ENCODE results near the gene ACTN4.

DNA sequence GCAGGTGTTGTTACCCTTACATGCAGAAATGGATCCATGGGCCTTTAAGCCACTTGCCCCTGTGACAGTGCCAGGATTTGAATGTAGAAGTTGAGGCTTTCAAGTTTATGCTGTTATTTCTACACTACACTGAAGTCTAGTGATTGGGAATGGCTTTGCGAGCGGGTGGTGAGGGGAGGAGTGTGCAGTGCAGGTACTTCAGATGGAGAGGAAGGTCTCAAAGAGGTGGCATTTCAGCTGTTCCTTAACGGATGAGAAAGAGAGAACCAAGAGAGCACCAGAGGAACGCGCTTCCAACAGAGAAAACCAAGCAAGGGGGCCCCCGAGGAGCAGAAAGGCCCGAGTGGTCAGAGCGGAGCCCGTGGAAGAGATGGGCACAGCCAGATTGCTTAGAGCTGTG, 13.3 kb downstream of the ACTN4 start:
- TF ChIP-seq, protein P1, sequence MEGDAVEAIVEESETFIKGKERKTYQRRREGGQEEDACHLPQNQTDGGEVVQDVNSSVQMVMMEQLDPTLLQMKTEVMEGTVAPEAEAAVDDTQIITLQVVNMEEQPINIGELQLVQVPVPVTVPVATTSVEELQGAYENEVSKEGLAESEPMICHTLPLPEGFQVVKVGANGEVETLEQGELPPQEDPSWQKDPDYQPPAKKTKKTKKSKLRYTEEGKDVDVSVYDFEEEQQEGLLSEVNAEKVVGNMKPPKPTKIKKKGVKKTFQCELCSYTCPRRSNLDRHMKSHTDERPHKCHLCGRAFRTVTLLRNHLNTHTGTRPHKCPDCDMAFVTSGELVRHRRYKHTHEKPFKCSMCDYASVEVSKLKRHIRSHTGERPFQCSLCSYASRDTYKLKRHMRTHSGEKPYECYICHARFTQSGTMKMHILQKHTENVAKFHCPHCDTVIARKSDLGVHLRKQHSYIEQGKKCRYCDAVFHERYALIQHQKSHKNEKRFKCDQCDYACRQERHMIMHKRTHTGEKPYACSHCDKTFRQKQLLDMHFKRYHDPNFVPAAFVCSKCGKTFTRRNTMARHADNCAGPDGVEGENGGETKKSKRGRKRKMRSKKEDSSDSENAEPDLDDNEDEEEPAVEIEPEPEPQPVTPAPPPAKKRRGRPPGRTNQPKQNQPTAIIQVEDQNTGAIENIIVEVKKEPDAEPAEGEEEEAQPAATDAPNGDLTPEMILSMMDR (IDR thresholded peaks at IDR 0.05), result no peak
- no peak for TF ChIP-seq EZH2 (IDR thresholded peaks at IDR 0.05; ENCODE audit: borderline replicate concordance, insufficient read depth, low read depth, low read length, poor library complexity, severe bottlenecking)

All from B cell (primary cell).